ENCODE data around the gene C15orf39.

Gene C15orf39

GRCh38 chr15:75185271-75186029 is 16.2 kb upstream of the C15orf39 start:
- TF ChIP-seq CTCF (IDR thresholded peaks at IDR 0.05; ENCODE audit: borderline replicate concordance, control extremely low read depth, extremely low read depth, insufficient read depth, missing control alignments): no peak
- in situ Hi-C loops (cut with MboI; ENCODE audit: low sequenced_read_pairs, unreplicated experiment): no loop called here
- no peak for DNase-seq (ENCODE audit: low spot score)

- in situ Hi-C loops (cut with MboI; ENCODE audit: low sequenced_read_pairs, unreplicated experiment): no loop called here
- TF ChIP-seq CTCF (IDR thresholded peaks at IDR 0.05; ENCODE audit: borderline replicate concordance, control extremely low read depth, extremely low read depth, insufficient read depth, missing control alignments): no peak
- DNase-seq (ENCODE audit: low spot score): no peak
These were observed 15.6 kb upstream of the C15orf39 start for GRCh38 chr15:75186044-75186443.

- TF ChIP-seq CTCF (IDR thresholded peaks at IDR 0.05; ENCODE audit: borderline replicate concordance, control extremely low read depth, extremely low read depth, insufficient read depth, missing control alignments): no peak
- in situ Hi-C loops (cut with MboI; ENCODE audit: low sequenced_read_pairs, unreplicated experiment): no loop called here
These were observed 13.2 kb upstream of the C15orf39 start for GRCh38 chr15:75188499-75188898.

GRCh38 chr15:75191235-75191634 is 10.4 kb upstream of the C15orf39 start:
- in situ Hi-C loops (cut with MboI; ENCODE audit: low sequenced_read_pairs, unreplicated experiment): no loop called here
- DNase-seq (ENCODE audit: low spot score): no peak
- TF ChIP-seq CTCF (IDR thresholded peaks at IDR 0.05; ENCODE audit: borderline replicate concordance, control extremely low read depth, extremely low read depth, insufficient read depth, missing control alignments): no peak

More at GRCh38 chr15:75188499-75188898, 13.2 kb upstream of the C15orf39 start:
- DNase-seq (ENCODE audit: low spot score): no peak

GRCh38 chr15:75192307-75192706 is 9.4 kb upstream of the C15orf39 start:
- TF ChIP-seq CTCF (IDR thresholded peaks at IDR 0.05; ENCODE audit: borderline replicate concordance, control extremely low read depth, extremely low read depth, insufficient read depth, missing control alignments): no peak
- no peak for DNase-seq (ENCODE audit: low spot score)
- in situ Hi-C loops (cut with MboI; ENCODE audit: low sequenced_read_pairs, unreplicated experiment): no loop called here

GRCh38 chr15:75193272-75193671 is 8.4 kb upstream of the C15orf39 start:
- TF ChIP-seq CTCF (IDR thresholded peaks at IDR 0.05; ENCODE audit: borderline replicate concordance, control extremely low read depth, extremely low read depth, insufficient read depth, missing control alignments): no peak
- DNase-seq (ENCODE audit: low spot score): no peak
- in situ Hi-C loops (cut with MboI; ENCODE audit: low sequenced_read_pairs, unreplicated experiment): no loop called here
